MCF 10A (cell line): ENCODE results near the gene SLC25A26. TPM values are rescaled to one million over a fixed set of nuclear protein-coding genes. Genes with fewer than 3 reads are reported as not detected.

Experiments
- BruUV-seq: library from RNA; stranded (reverse); fragments of 400-500 nt; replicated peaks from 2 replicates; lab custom pipeline; 2021; lab: Mats Ljungman, UMichigan
- CTCF ChIA-PET: fragments of 300-600 bp; sonication (Branson Sonifier 250); formaldehyde crosslinking; extraction: SDS; loops from one replicate; lab custom pipeline; 2021; ENCODE audit warnings: antibody characterized with exemption, inconsistent platforms; lab: Yijun Ruan, JAX
- POLR2A ChIA-PET: fragments of 300-600, 350-650 bp; sonication (Branson Sonifier 250); formaldehyde crosslinking; extraction: SDS; loops from one replicate; lab custom pipeline; 2020; ENCODE audit warnings: antibody characterized with exemption, inconsistent platforms; lab: Yijun Ruan, JAX
- DNase-seq: peaks from one replicate; pipeline ENCODE4 v3.0.0-alpha.2; 2018; ENCODE audit not compliant: unreplicated experiment
- H3K27ac Mint-ChIP-seq: one replicate; pipeline ENCODE4 v1.8.0; 2022; ENCODE audit warnings: mild to moderate bottlenecking, low read depth, mixed read lengths; ENCODE audit not compliant: unreplicated experiment
- H3K27me3 Mint-ChIP-seq: one replicate; pipeline ENCODE4 v1.8.0; 2022; ENCODE audit warnings: mixed read lengths; ENCODE audit not compliant: insufficient read depth, unreplicated experiment
- H3K36me3 Mint-ChIP-seq: one replicate; pipeline ENCODE4 v1.8.0; 2022; ENCODE audit warnings: mild to moderate bottlenecking, moderate library complexity, mixed read lengths; ENCODE audit not compliant: insufficient read depth, unreplicated experiment
- H3K4me1 Mint-ChIP-seq: one replicate; pipeline ENCODE4 v1.8.0; 2022; ENCODE audit warnings: mixed read lengths; ENCODE audit not compliant: insufficient read depth, unreplicated experiment
- H3K4me3 Mint-ChIP-seq: one replicate; pipeline ENCODE4 v1.8.0; 2022; ENCODE audit warnings: mild to moderate bottlenecking, moderate library complexity, mixed read lengths; ENCODE audit not compliant: unreplicated experiment
- H3K9me3 Mint-ChIP-seq: one replicate; pipeline ENCODE4 v1.8.0; 2022; ENCODE audit warnings: mixed read lengths; ENCODE audit not compliant: unreplicated experiment
- intact Hi-C: fragments of 100-400 bp; cut with micrococcal nuclease; formaldehyde crosslinking; loops from 2 replicates; pipeline ENCODE4 v1.14.1; 2022
- total RNA-seq: library from RNA; stranded (reverse); gene quantifications from 2 replicates; pipeline ENCODE4 v1.2.3, GENCODE V29; 2022
- TF ChIP-seq, protein P1 (sequence below): fragments of 200-600 bp; IDR thresholded peaks from one replicate; pipeline ENCODE4 v1.8.0; 2022; ENCODE audit warnings: antibody characterized with exemption, mild to moderate bottlenecking; ENCODE audit not compliant: unreplicated experiment

SLC25A26 gene
- total RNA-seq, 1 experiment from 2014 or later, result 24.8 TPM

DNA sequence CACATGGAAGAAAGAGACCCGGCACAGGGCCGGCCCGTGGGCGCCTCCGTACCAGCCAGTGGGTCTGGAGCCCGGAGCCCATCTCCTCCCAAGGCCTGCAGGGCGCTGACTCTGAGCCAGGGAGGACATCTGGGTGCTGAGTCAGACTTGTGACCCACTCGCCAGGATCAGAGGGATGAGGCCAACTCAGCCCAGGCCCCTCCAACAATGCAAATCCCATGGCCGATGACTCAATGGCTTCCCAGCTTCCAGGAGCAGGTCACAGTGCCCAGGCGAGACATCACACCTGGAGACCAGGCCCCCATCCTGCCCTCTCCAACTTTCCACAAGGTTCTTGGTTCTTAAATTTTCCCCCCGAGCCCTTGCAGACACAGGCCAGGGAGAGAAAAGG is 184.9 kb downstream of the SLC25A26 start:
- BruUV-seq, result no TSS peak
- TF ChIP-seq, protein P1, sequence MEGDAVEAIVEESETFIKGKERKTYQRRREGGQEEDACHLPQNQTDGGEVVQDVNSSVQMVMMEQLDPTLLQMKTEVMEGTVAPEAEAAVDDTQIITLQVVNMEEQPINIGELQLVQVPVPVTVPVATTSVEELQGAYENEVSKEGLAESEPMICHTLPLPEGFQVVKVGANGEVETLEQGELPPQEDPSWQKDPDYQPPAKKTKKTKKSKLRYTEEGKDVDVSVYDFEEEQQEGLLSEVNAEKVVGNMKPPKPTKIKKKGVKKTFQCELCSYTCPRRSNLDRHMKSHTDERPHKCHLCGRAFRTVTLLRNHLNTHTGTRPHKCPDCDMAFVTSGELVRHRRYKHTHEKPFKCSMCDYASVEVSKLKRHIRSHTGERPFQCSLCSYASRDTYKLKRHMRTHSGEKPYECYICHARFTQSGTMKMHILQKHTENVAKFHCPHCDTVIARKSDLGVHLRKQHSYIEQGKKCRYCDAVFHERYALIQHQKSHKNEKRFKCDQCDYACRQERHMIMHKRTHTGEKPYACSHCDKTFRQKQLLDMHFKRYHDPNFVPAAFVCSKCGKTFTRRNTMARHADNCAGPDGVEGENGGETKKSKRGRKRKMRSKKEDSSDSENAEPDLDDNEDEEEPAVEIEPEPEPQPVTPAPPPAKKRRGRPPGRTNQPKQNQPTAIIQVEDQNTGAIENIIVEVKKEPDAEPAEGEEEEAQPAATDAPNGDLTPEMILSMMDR, result no peak
- intact Hi-C loops, result loop anchor here (10.0 kb wide), 1 partner anchor 131 kb away; no protein-coding TSS in a partner anchor
- no peak overlapping the region for H3K4me3 Mint-ChIP-seq
- ChIA-PET POLR2A (no interaction called here), CTCF (interaction anchor here (1.2 to 16.7 kb wide), 4 partner anchors 27 to 414 kb away, joined by 3 to 604 read pairs (median 18); no protein-coding TSS in a partner anchor)
- no peaks in the 10 kb centered on the region for H3K4me1 Mint-ChIP-seq
- no peak overlapping the region for H3K27ac Mint-ChIP-seq
- no peaks in the 10 kb centered on the region for H3K27me3 Mint-ChIP-seq
- DNase-seq, result no peak
- no peaks in the 10 kb centered on the region for H3K9me3 Mint-ChIP-seq
- H3K36me3 Mint-ChIP-seq, result peaks cover 21% of the 10 kb centered on the region

DNA sequence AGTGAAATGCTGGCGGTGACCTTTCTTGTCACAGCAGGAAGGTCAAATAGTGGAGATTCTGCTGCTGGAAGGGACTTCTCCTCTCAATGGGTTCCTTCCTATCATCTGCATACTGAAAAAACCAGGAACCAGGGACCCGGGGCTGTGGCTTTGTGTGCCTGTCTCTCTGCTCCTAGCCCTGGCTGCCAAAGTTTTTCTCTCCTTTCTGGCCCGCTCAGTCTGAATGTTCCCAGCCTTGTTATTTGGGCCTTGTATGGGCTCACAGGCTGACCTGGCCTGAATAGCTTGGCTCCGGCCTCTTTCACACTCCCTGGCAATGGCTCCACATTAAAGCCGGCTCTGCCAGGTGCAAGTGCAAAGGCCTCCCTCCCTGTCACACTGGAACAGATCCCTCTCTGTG is 185.4 kb downstream of the SLC25A26 start:
- POLR2A ChIA-PET, result no interaction called here
- CTCF ChIA-PET, result interaction anchor here (1.3 to 16.7 kb wide), 9 partner anchors 24 to 413 kb away, joined by 3 to 604 read pairs (median 12); no protein-coding TSS in a partner anchor
- Mint-ChIP-seq H3K4me3 (no peak overlapping the region), H3K27ac (no peak overlapping the region), H3K4me1 (no peaks in the 10 kb centered on the region), H3K27me3 (no peaks in the 10 kb centered on the region), H3K36me3 (peaks cover 18% of the 10 kb centered on the region), H3K9me3 (no peaks in the 10 kb centered on the region)
- BruUV-seq, result no TSS peak
- TF ChIP-seq, protein P1, result no peak
- no peak for DNase-seq
- intact Hi-C loops, result loop anchor here (10.0 kb wide), 1 partner anchor 131 kb away; no protein-coding TSS in a partner anchor

DNA sequence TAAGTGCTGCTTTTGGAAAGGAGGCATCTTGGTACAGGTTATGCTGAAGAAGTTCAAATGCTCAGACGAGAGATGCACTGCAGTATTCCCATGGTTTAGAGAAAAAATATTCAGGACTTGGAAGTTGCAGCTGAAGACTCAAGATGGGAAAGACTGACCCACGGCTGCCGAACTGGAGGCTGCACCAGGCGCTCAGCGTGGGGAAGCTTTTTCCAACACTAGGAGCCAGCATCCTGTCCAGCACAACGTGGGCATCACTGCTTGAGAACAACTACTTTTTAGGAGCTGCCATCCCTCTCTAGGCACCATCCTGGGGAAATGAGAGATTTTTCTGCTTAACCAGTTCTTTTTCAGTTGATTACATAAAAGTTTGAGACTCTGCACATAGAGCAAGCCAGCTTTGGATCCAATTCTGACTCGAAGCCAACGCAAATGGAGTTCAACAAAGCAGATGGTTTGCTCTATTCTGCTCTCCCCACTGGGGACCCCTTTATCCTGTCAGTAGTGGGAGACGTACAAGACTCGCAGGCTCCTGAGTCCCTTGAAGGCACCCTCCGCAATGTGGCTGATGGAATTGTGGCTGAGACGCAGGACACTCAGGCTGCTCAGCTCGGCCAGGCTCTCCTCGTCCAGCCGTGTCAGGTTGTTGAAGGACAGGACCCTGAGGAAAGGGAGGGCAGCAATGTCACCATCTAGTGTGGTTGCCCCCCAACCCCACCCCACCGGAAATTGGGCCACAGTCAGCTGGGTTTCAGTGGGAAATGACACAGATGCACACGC is 186.2 kb downstream of the SLC25A26 start:
- Mint-ChIP-seq H3K27me3 (no peaks in the 10 kb centered on the region), H3K9me3 (no peaks in the 10 kb centered on the region), H3K36me3 (peaks cover 13% of the 10 kb centered on the region), H3K4me3 (no peak overlapping the region), H3K4me1 (no peaks in the 10 kb centered on the region), H3K27ac (no peak overlapping the region)
- ChIA-PET POLR2A (no interaction called here), CTCF (interaction anchor here (0.6 to 16.7 kb wide), 90 partner anchors 8 to 1354 kb away, joined by 3 to 604 read pairs (median 5); no protein-coding TSS in a partner anchor)
- no TSS peak for BruUV-seq
- TF ChIP-seq, protein P1, result no peak
- intact Hi-C loops, result loop anchor here (1.0 to 10.0 kb wide), 4 partner anchors 21 to 409 kb away; partner anchors contain the start of gene LRIG1
- DNase-seq, result no peak

DNA sequence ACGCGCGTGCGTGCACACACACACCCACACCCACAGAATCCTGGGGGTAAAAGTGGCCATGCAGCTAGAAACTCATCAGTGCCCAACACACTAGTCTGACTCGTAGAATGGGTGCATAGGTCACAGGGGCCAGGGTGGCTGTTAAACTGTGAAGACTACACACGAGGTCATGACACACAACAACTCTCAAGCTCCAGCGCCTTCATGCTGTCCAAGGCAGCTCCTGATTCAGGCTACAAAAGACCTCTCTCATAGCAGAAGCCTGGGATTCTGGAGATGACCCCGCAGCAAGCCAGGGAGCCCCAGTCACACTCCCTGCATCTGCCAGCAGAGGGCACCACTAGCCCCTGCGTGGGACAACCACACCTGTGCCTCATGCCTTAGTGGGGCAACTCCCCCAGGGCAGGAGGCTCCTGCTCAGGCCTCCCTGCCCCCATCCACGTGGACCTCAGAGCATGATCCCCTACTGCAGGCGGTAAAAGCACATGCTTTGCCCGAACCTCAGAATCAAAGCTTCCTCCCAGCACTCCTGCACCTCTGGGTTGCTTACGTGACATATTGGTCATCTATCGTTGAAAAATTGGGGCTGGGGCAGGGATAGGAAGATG is 186.9 kb downstream of the SLC25A26 start:
- Mint-ChIP-seq H3K27ac (no peak overlapping the region), H3K27me3 (no peaks in the 10 kb centered on the region), H3K4me3 (no peak overlapping the region), H3K9me3 (no peaks in the 10 kb centered on the region), H3K36me3 (peaks cover 12% of the 10 kb centered on the region), H3K4me1 (no peaks in the 10 kb centered on the region)
- intact Hi-C loops, result loop anchor here (1.0 to 10.0 kb wide), 4 partner anchors 21 to 409 kb away; partner anchors contain the start of gene LRIG1
- DNase-seq, result peak; percentile 69
- ChIA-PET POLR2A (interaction anchor here (0.9 kb wide), 1 partner anchor 340 kb away, joined by 3 read pairs; no protein-coding TSS in a partner anchor), CTCF (interaction anchor here (0.5 to 16.7 kb wide), 112 partner anchors 9 to 1353 kb away, joined by 3 to 604 read pairs (median 5); no protein-coding TSS in a partner anchor)
- BruUV-seq, result no TSS peak
- TF ChIP-seq, protein P1, result peak; percentile 94
